H4 (cell line): ENCODE measurements around the gene ARHGAP44. TPM values are rescaled to one million over a fixed set of nuclear protein-coding genes. Genes with fewer than 3 reads are reported as not detected.

Experiments used
- DNase-seq: peaks from one replicate; pipeline ENCODE4 v3.0.0-alpha.2; 2015; ENCODE audit warnings: low spot score
- total RNA-seq: library from RNA; depleted of rRNA; stranded (reverse); fragments of >200 nt; shearing (Covaris generic); gene quantifications from 2 replicates; pipeline ENCODE4 v1.2.3, GENCODE V29; 2014

Gene ARHGAP44
- total RNA-seq, 1 experiment from 2014 or later, result 1.7 TPM

DNA sequence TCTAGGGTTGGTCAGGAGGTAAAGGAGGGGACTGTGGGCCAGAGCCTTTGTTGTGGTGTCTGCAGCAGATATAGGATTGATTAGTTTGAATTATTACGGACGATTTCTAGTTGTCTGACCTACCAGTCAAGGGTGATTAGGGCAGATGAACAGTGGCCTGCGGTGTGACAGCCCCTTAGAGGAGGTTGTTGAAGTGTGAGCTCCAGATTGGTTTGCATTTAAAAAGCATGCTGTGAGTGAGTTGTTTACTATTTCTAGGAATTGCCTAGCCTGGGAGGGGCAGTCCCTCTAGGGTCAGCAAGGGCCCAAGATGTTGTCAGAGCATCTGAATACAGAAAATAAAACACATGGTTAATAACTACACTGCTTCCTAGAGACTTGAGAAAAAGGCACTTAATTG is 108.8 kb downstream of the ARHGAP44 start:
- DNase-seq, result no peak

- no peak for DNase-seq
These were observed 110.3 kb downstream of the ARHGAP44 start for GRCh38 chr17:12899604-12900003.

- DNase-seq, result no peak
These were observed 111.2 kb downstream of the ARHGAP44 start for GRCh38 chr17:12900474-12900873.

DNA sequence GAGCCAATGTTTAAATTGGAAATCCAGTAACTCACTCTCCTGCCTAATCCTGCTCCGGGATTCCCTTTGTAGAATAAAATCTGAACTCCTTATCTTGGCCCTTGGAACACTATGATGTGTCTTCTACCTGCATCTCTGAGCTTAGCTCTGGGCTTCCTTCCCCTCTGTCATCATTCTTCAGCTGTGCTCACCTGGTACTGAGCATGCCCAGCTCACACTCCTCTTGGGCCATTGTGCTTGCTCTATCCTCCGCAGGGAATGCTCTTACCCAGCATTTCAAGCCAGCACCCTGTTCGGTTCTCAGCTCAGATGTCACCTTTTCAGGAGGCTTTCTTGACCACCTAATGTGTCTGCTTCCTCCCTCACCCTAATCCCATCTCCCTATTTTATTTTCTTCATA is 112.7 kb downstream of the ARHGAP44 start:
- DNase-seq, result no peak

GRCh38 chr17:12907477-12907876 is 118.2 kb downstream of the ARHGAP44 start:
- no peak for DNase-seq

DNA sequence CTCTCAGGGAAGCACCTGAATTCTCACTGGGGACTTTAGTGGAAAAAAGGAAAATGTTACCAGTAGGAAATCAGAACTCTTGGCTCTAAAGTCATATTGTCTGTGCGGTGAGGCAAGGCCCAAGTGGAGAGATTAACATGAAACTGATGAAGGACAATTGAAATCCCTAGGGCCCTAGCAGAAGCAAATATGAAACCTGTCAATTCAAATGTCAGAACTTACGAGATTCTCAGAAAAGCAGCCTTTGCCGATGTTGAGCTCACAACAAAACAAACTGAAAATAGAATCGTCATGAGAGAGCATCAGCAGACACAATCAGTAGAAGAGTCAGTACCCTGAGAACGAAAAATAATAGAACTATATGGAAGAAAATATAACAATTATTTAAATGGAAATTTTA is 119.7 kb downstream of the ARHGAP44 start:
- DNase-seq, result no peak

GRCh38 chr17:12909511-12909910 is 120.2 kb downstream of the ARHGAP44 start:
- DNase-seq, result no peak

DNA sequence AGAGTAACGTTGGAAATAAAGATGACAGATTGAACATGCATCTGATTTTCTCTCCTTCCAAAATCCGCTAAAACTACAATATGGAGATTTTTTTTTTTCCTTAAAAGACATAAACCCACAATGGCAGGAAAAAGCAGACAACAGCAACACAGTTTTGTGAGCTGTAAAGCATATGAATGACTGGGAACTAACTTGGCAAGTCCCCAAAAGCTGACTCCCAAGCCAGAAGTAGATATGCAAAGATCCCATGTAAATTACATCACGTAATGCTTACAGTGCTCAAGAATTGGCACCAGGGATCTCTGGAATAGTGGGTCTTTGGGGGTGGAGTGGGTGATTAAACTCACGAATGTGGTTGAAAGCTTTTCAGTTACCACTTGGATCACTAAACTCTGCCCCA is 121.9 kb downstream of the ARHGAP44 start:
- no peak for DNase-seq

DNA sequence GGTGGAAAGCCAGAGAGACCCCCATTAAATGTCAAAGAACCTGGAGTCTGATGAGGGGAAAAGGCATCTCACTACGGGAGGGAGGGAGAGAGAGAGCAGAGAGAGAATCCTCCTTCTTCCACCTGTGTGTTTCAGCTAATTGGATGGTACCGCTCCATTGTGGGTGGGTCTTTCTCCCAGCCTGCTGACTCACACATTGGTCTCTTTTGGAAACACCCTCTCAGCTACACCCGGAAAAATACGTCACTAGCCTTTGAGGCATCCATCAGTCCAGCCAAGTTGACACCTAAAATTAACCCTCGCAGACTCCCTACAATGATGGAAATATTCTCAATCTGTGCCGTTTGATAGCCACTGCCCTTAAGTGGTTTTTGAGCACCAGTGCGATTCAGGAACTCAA is 128.1 kb downstream of the ARHGAP44 start:
- DNase-seq, result no peak

DNA sequence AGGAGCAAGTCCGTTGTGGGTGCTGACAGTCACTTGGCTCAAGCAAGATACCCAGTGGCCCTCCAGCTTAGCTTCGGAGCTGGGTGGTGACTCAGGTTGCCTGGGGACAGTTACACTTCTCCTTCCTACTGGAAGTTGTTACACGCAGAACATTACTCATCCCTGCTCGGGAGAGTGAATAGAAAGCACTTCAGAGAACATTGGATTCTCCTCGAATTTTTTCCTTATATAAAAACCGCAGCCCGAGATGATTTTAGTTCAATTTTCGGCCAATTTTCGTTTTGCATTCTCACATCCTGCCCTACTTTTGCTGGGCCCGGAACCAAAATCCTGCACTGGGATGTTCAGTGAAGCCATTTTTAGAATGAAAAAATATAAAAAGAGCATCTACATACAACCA is 128.8 kb downstream of the ARHGAP44 start:
- DNase-seq, result peak; percentile 68

GRCh38 chr17:12922120-12922519 is 132.8 kb downstream of the ARHGAP44 start:
- DNase-seq, result no peak

- DNase-seq, result no peak
These were observed 135.3 kb downstream of the ARHGAP44 start for GRCh38 chr17:12924614-12925013.

DNA sequence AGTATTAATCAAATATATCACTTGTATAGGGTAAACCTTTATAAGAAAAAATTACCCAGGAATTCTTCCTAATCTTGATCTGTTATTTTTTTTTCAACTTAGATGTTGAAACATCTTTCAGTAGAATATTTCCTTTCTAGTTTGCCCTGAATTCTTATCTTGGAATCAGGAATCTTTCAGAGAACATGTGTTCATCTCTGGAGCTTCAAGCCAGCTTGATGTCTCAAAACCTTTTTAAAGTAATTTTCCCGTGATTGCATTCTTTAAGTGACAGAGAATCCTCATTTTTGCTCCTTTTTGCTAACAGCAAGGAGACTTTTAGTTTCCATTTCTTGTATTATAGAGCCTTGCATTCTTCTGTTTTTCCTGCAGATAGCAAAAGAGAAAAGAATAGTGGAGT is 137.7 kb downstream of the ARHGAP44 start:
- no peak for DNase-seq

DNA sequence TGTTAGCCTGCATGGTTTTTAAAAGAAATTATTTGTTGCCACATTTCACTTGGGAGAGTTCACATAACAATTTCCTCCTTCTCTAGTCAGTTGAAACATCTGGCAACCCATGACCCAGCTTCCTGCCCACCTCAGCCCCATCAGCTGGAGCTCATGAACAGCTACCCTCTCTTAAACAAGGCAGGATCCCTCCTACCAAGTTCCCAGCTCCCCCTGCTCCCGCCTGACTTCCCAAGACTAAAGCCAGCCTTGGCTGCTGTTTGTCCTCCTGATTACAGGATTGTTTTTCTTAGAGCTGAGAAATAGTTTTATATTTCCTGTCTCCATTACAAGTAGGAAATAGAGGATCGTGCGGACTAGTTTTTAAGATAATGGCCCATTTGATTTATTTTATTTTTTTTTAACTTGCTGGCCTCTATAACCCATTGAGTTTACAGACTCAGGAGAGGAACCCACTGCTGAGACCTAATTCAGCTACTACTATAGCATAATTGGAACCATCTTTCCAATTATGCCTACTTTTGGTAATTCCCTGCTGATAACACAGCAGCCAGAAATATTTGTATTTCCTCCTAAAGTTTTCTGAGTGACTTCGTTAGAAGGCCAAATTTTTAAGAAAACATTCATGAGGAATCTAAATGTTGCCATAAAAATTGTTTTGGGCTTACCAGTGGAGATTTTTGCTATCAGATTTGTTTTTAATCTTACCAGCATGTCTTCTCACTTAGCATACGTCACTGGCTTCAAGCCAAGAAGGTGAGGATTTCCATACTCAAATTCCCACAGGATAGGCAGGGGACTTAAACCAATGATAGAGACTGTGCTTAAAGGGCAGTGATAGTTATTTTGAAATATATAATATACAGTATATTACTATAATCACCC is 138.5 kb downstream of the ARHGAP44 start:
- no peak for DNase-seq

DNA sequence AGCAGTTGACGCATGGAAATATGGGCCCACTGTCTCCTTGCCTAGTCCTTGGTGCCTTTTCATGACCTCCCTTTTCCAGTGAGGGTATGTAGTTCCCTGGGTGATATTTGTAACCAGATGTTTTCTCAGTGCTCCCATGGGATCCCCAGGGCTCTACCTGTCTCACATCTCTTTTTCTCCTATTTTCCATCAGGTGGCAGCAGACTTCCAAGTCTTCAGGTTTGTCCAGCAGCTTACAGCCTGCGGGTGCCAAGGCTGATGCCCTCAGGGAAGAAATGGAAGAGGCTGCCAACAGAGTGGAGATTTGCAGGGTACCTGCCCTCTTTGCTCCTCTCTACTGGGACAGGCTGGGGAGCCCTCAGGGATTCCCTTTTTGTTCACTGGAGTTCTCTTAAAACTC is 139.4 kb downstream of the ARHGAP44 start:
- DNase-seq, result peak; percentile 11

- no peak for DNase-seq
These were observed 147.2 kb downstream of the ARHGAP44 start for GRCh38 chr17:12936501-12936900.

- DNase-seq, result no peak
These were observed 151.4 kb downstream of the ARHGAP44 start for GRCh38 chr17:12940699-12941098.

DNA sequence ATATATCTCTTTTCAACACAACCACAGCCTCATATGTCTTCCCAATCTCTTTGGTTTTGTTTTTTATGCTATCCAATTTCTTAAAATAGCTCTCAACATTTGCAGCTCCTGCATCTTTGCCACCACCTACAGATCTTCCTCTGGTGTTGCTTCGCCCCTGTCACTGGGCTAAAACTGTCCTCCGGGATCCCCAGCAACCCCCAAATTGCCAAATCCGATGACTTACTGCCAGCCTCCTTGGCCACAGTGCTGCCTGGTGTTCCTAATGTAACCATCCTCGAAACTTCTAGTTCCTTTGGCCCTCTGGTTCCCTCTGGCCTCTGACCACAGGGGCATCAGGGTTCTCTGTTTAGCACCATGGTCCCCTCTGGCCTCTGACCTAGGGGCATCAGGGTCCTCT is 157.7 kb downstream of the ARHGAP44 start:
- DNase-seq, result no peak

GRCh38 chr17:12952012-12952411 is 162.7 kb downstream of the ARHGAP44 start:
- DNase-seq, result no peak

DNA sequence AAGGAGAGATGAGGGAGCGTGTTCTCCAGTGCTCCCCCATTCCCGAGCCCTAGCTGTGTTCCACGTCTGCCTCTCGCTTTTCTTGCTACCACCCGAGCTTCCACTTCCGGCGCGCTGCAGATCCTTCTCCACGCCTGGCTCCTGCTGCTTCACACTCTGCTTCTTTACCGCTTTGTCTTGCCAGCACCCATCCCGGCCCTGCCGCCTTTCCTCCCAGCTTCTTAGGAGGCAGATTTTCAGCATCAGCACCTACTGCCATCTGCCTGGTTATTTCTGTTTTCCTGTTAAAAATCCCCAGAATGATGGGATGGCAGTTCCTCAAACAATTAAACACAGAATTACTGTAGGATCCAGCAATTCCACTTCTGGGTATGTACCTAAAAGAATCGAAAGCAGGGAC is 163.9 kb downstream of the ARHGAP44 start:
- no peak for DNase-seq

DNA sequence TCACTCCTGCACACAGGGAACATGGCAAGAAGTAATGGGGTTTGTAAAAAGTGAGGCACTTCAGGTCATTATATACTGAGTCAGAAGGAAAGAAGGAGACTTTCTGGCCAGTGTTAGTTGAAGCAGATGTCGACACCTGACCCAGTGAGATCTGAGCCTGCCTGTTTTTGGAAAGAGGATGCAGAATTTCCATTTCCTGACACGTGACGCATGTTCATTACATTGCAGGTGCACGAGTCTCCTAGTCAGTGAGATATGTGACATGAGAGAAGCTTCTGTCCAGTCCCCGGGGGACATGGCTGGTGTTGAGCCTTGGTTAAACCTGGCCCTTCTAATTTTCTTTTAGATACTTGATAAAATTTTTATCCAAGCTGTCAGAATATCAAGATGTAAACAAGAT is 166.2 kb downstream of the ARHGAP44 start:
- no peak for DNase-seq

DNA sequence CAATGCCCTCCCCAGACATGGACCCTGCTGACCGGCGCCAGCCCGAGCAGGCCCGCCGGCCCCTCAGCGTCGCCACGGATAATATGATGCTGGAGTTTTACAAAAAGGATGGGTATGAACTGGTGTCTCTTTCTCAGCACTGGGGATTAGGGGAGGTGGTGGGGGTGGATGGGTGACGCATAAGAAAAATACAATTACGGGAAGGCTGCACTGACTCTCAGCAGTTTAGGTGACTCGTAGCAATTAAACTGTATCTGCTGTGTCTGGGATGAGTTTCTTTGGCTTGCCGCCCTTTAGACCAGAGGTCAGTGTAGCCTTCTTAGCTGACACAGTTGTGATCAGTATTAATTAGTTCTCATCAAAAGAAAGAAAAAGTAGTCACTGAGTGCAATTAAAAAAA is 169.5 kb downstream of the ARHGAP44 start:
- DNase-seq, result no peak

- DNase-seq, result no peak
These were observed 170.1 kb downstream of the ARHGAP44 start for GRCh38 chr17:12959441-12959840.

- no peak for DNase-seq
These were observed 172.4 kb downstream of the ARHGAP44 start for GRCh38 chr17:12961655-12962054.
